ENCODE results near the gene XPO4. TPM values are rescaled to one million over a fixed set of nuclear protein-coding genes. Genes with fewer than 3 reads are reported as not detected.

XPO4 gene
- total and polyA plus RNA-seq, 2 donors (not counting 3 experiments of a cell fraction or from before 2014, with no cell fraction given): 6.0 to 22.5 TPM

Other genes with a start within 250 kb of the XPO4 start
- gene IL17D, start 199.0 kb downstream of the XPO4 start, total RNA-seq: 4.9 and 6.1 TPM in 2 replicates
- gene IL17D, start 199.0 kb downstream of the XPO4 start, polyA plus RNA-seq: 4.0 and 5.5 TPM in 2 replicates
- gene EEF1AKMT1, start 128.8 kb downstream of the XPO4 start, total RNA-seq: 8.7 and 11.1 TPM in 2 replicates
- gene EEF1AKMT1, start 128.8 kb downstream of the XPO4 start, polyA plus RNA-seq: 7.1 and 9.0 TPM in 2 replicates
- 65.7 and 67.6 TPM in 2 replicates for gene LATS2, start 158.8 kb upstream of the XPO4 start, total RNA-seq
- 25.4 and 33.5 TPM in 2 replicates for gene LATS2, start 158.8 kb upstream of the XPO4 start, polyA plus RNA-seq
- gene SAP18, start 237.4 kb upstream of the XPO4 start, total RNA-seq: 191 and 221 TPM in 2 replicates
- gene SAP18, start 237.4 kb upstream of the XPO4 start, polyA plus RNA-seq: 29.7 and 30.3 TPM in 2 replicates

Measured in endothelial cell of umbilical vein (primary cell).